ENCODE results near the gene NBPF3. TPM values are rescaled to one million over a fixed set of nuclear protein-coding genes. Genes with fewer than 3 reads are reported as not detected.
"Not testable (repeated sequence)": the region's sequence is repeated elsewhere in the genome, so short reads cannot be mapped to it uniquely, and the experiment has no call there.

NBPF3 gene
- total and polyA plus RNA-seq, 2 experiments from 2014 or later: 8.1 to 13.8 TPM

- Histone ChIP-seq H3K27me3 (peaks cover 3% of the 10 kb centered on the region), H3K4me3 (no peak overlapping the region), H3K9me3 (ENCODE audit: low read depth) (no peaks in the 10 kb centered on the region), H3K27ac (no peak overlapping the region), H3K36me3 (no peaks in the 10 kb centered on the region), H3K4me1 (ENCODE audit: low read depth) (peaks cover 6% of the 10 kb centered on the region)
- DNase-seq (ENCODE audit: low read depth in 1 of 2, low spot score in 1 of 2): no peak
- TF ChIP-seq CTCF (IDR thresholded peaks at IDR 0.05; ENCODE audit: low read depth, low read length): no peak
Observed at GRCh38 chr1:21478356-21478755, 38.4 kb downstream of the NBPF3 start.

GRCh38 chr1:21483881-21484280 is 43.9 kb downstream of the NBPF3 start:
- not testable (repeated sequence) for H3K27me3 ChIP-seq; H3K9me3 ChIP-seq (ENCODE audit: low read depth); H3K27ac ChIP-seq; H3K4me1 ChIP-seq (ENCODE audit: low read depth); H3K36me3 ChIP-seq; H3K4me3 ChIP-seq; DNase-seq (ENCODE audit: low read depth in 1 of 2, low spot score in 1 of 2)

DNA sequence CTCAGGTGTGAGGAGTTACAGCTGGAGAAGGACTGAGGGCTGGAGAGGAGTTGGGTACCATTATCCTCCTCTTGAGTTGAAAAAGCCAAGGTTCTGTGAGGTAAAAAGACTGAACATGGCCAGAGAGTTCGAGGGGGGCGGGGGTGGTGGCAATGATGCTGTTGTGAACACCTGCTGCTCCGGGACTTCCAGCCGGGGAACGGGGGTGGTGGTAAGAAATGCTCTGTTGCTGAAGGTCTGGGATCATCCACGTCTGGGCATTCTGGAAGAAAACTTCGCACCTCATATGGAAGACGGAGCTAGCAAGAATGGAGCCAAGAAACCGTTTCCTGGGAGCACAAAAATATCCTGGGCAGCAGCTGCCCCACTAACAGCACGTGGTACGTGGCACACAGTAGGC is 49.2 kb downstream of the NBPF3 start:
- Histone ChIP-seq H3K36me3 (no peaks in the 10 kb centered on the region), H3K9me3 (ENCODE audit: low read depth) (no peaks in the 10 kb centered on the region), H3K27me3 (peaks cover 2% of the 10 kb centered on the region), H3K4me3 (no peak overlapping the region), H3K4me1 (ENCODE audit: low read depth) (no peaks in the 10 kb centered on the region), H3K27ac (no peak overlapping the region)
- no peak for DNase-seq (ENCODE audit: low read depth in 1 of 2, low spot score in 1 of 2)
- no peak for TF ChIP-seq CTCF (IDR thresholded peaks at IDR 0.05; ENCODE audit: low read depth, low read length)

DNA sequence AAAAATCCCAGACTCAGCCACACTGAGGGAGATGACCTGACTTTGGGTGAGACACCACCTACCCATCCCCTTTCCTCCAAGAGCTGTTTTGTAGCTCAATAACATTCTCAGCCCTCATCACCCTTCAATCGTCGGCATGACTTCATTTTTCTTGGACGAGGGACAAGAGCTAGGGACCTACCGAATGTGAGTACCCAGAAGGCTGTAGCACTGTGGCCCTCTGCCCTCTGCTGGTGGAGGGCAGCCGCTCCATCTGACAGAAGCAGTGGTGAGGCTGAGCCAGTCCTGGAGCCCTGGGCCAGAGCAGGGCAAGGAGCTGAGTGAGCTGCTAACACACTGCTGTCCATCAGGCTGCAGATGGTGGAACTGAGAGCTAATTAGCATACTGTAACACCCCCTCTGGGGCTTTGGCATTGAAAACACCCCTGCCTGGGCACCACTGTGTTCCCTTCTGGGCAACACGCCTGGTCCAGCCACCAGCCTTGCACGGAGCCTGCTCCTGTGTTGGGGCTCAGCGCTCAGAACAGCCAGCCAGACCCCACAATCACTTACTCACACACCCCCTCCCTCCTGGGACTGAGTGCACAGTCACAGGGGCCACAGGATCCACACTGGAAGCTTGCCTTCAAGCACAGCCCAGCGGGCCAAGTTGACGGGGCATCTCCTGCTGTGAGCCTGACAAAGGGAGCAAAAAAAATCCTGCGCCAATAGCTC is 51.0 kb downstream of the NBPF3 start:
- H3K4me3 ChIP-seq: no peak overlapping the region
- no peaks in the 10 kb centered on the region for H3K9me3 ChIP-seq (ENCODE audit: low read depth)
- no peaks in the 10 kb centered on the region for H3K36me3 ChIP-seq
- DNase-seq (ENCODE audit: low read depth in 1 of 2, low spot score in 1 of 2): peak in 1 of 2 donors; percentile 70
- peak; percentile 56 for TF ChIP-seq CTCF (IDR thresholded peaks at IDR 0.05; ENCODE audit: low read depth, low read length)
- H3K4me1 ChIP-seq (ENCODE audit: low read depth): no peaks in the 10 kb centered on the region
- no peak overlapping the region for H3K27ac ChIP-seq
- peaks cover 2% of the 10 kb centered on the region for H3K27me3 ChIP-seq

GRCh38 chr1:21491488-21492355 is 51.8 kb downstream of the NBPF3 start:
- H3K36me3 ChIP-seq: no peaks in the 10 kb centered on the region
- H3K4me3 ChIP-seq: no peak overlapping the region
- no peak overlapping the region for H3K27ac ChIP-seq
- H3K4me1 ChIP-seq (ENCODE audit: low read depth): no peaks in the 10 kb centered on the region
- peaks cover 2% of the 10 kb centered on the region for H3K27me3 ChIP-seq
- DNase-seq (ENCODE audit: low read depth in 1 of 2, low spot score in 1 of 2): peak; percentile 62 to 79
- TF ChIP-seq CTCF (IDR thresholded peaks at IDR 0.05; ENCODE audit: low read depth, low read length): no peak
- no peaks in the 10 kb centered on the region for H3K9me3 ChIP-seq (ENCODE audit: low read depth)

GRCh38 chr1:21492356-21492625 is 52.4 kb downstream of the NBPF3 start:
- TF ChIP-seq CTCF (IDR thresholded peaks at IDR 0.05; ENCODE audit: low read depth, low read length): no peak
- peaks cover 2% of the 10 kb centered on the region for H3K27me3 ChIP-seq
- H3K36me3 ChIP-seq: no peaks in the 10 kb centered on the region
- H3K4me1 ChIP-seq (ENCODE audit: low read depth): no peaks in the 10 kb centered on the region
- DNase-seq (ENCODE audit: low read depth in 1 of 2, low spot score in 1 of 2): no peak
- no peak overlapping the region for H3K27ac ChIP-seq
- no peaks in the 10 kb centered on the region for H3K9me3 ChIP-seq (ENCODE audit: low read depth)
- no peak overlapping the region for H3K4me3 ChIP-seq

Measured in cardiac muscle cell (in vitro differentiated cells and primary cell).